ENCODE measurements around the gene METTL4. TPM values are rescaled to one million over a fixed set of nuclear protein-coding genes. Genes with fewer than 3 reads are reported as not detected.

The METTL4 gene
- total RNA-seq, 1 experiment from 2014 or later: 7.9 TPM

DNA sequence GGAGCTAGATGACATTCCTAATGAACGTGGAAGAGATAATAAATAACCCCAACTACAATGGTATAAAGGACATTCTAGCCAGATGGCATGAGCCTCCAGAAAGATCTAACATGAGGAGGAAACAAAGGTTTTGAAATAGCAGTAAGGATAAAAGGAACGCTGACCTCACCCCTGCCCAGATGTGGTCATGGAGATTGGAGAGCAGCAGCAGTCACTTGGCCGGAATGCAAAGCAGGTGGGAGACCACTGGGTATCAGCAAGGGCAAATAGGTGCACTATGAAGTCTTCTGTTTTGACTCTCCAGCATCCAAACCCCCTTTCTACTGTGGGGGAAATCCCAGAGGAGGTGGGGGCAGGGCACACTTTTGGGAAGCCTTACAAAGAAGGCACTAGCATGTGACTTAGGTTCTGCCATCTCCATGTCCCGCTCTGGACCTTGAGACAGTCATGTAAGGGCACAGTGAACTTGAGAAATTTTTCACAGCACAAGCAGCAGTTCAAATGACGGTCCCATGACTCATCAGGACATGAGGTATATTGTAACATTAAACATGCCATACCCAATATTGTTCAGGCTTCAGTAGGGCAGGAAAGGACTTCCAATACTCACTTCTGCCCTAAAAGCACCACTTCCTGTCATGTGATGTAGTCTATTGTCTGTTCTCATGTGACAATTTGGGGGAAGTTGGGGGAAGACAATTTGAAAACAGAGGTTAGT lies 55.2 kb downstream of the METTL4 start:
- peak; percentile 97 for DNase-seq (ENCODE audit: low read depth)

GRCh38 chr18:2515171-2515787 lies 56.0 kb downstream of the METTL4 start:
- peak; percentile 95 for DNase-seq (ENCODE audit: low read depth)

DNA sequence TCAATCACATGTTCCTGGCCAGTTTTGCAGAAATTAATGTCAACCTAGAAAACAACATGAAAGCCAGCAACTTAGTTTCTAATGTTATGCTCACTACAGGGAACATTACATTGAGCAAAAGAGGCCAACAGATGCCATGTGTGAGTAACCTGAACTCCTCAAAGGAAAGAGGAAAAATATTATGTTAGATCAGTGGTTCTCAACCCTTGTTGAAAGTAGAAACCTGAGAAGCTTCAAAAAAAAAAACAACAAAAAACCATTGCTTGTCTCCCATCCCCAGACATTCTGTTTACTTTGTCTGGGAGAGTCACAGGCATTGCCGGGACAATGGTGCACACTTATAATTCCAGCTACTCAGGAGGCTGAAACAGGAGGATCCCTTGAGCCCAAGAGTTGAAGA lies 57.7 kb downstream of the METTL4 start:
- peak; percentile 81 for DNase-seq (ENCODE audit: low read depth)

- DNase-seq (ENCODE audit: low read depth): no peak
Observed at GRCh38 chr18:2512059-2512458, 59.2 kb downstream of the METTL4 start.

DNA sequence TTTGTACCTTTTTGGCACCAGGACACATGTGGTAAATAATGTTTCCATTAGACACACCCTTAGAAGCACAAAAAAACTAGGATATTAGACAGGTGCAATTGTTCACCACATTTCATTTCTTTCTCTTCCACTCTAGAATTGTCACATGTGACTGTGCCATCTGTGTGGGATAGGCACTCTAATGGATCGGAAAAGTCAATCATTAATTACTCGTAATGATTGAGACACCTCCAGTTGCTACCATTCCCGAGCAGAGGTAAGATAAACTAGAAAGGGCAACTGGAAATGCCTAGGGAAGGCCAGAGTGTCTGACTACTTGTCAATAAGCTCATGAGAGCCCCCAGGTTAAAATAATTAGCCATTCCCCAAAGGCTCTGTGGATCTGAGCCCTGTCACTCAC lies 59.9 kb downstream of the METTL4 start:
- no peak for DNase-seq (ENCODE audit: low read depth)

GRCh38 chr18:2510416-2510815 lies 60.9 kb downstream of the METTL4 start:
- DNase-seq (ENCODE audit: low read depth): peak; percentile 48

GRCh38 chr18:2508678-2509077 lies 62.6 kb downstream of the METTL4 start:
- DNase-seq (ENCODE audit: low read depth): no peak

DNA sequence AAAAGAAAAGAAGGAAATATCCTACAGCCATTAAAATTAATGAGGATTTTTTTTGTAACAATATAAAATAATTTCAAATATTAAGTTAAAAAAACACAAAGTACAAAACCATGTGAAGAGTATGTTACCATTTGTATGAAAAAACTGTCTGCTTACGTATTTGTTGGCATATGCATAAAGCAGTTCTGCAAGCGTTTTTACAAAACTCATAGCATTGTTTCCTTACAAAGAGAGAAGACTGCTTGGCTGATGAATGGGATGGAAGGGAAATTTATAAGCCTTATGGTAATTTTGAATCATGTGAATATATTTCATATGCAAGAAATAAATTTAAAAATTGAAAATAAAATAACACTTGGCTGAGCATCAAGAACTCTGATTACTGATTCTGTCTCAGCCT lies 63.1 kb downstream of the METTL4 start:
- DNase-seq (ENCODE audit: low read depth): no peak

DNA sequence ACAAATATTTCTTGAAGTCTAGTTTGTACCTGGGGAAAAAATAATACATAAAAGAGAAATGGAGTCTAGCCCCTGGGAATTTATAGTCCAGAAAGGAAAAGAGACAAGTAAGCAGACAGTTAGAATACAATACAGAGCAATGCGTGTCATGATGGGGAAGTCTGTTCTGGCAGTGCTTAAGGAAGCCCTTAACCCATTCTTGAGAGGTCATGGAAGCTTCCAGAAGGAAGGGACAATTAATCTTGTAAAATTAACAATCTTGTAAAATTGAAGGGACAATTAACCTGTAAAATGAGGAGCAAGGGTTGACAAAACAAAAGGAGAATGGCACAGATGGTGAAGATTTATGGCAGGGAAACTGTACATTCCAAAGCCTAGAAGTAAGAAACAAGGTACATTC lies 66.7 kb downstream of the METTL4 start:
- no peak for DNase-seq (ENCODE audit: low read depth)

DNA sequence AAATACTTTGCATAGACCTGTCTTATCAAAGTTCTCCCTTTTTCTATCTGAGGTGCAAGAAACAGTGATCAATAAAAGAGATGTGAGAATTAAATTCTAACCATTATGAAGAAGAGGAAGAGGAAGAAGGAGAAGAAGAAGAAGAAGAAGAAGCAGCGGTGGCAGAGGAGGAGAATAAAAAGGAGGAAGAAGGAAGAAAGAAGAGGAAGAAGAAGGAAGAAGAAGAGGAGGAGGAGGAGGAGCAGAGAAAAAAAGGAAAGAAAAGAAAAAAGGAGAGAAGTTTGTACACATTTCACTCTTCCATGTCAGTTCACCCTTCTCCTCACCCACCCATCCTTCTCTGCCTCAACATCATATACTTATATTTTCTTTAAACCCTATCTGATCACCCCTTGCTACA lies 68.4 kb downstream of the METTL4 start:
- no peak for DNase-seq (ENCODE audit: low read depth)

DNA sequence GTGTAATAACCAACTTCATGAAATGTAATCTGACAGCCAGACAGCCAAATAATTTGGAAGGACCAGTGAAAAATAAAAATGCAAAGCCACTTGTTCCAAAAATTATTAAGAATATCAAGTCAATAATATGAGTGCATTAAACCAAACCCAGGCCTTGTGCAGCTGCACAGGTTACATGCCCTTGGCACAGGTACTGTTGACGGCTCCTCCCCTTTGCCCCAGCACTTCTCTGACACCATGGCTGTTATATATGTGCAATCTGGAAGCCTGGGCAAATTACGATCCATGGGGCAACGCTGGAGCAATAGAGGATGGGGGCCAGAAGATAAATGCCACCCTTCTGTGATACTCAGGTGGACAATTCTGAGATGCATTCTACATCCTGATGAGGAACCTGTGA lies 68.9 kb downstream of the METTL4 start:
- DNase-seq (ENCODE audit: low read depth): no peak

GRCh38 chr18:2497797-2498196 lies 73.5 kb downstream of the METTL4 start:
- DNase-seq (ENCODE audit: low read depth): no peak

GRCh38 chr18:2495381-2495780 lies 75.9 kb downstream of the METTL4 start:
- DNase-seq (ENCODE audit: low read depth): no peak

GRCh38 chr18:2494921-2495320 lies 76.4 kb downstream of the METTL4 start:
- peak; percentile 91 for DNase-seq (ENCODE audit: low read depth)

Other genes with a start within 250 kb of the METTL4 start
- gene NDC80, start 52 bp upstream of the METTL4 start, total RNA-seq (2014; rRNA removed; shearing (Covaris generic)): 52.0 and 65.8 TPM in 2 replicates
- gene SMCHD1, start 84.2 kb upstream of the METTL4 start, total RNA-seq (2014; rRNA removed; shearing (Covaris generic)): 35.4 and 38.3 TPM in 2 replicates